Hepatocyte (in vitro differentiated cells): ENCODE measurements around the gene SV2C. TPM values are rescaled to one million over a fixed set of nuclear protein-coding genes. Genes with fewer than 3 reads are reported as not detected.

Source experiments
- DNase-seq: peaks from one replicate; pipeline ENCODE4 v3.0.0-alpha.2; 2016; ENCODE audit warnings: low spot score
- H2AFZ ChIP-seq: fragments of 200-600 bp; sonication (generic); 2 replicates; pipeline ENCODE4 v1.6.0; 2016; ENCODE audit warnings: antibody characterized with exemption, mild to moderate bottlenecking
- H3K27ac ChIP-seq: fragments of 200-600 bp; sonication (generic); 2 replicates; pipeline ENCODE4 v1.5.1; 2016; ENCODE audit warnings: mild to moderate bottlenecking
- H3K27me3 ChIP-seq: fragments of 200-600 bp; sonication (generic); 2 replicates; pipeline ENCODE4 v1.6.1; 2016
- H3K36me3 ChIP-seq: fragments of 200-600 bp; sonication (generic); replicated peaks from 2 replicates; pipeline ENCODE4 v1.5.1; 2016; ENCODE audit warnings: low read depth; ENCODE audit not compliant: insufficient read depth
- H3K4me1 ChIP-seq: fragments of 200-600 bp; sonication (generic); 2 replicates; pipeline ENCODE4 v1.5.1; 2016; ENCODE audit warnings: mild to moderate bottlenecking, moderate library complexity; ENCODE audit not compliant: insufficient read depth
- H3K4me2 ChIP-seq: fragments of 200-600 bp; sonication (generic); 2 replicates; pipeline ENCODE4 v1.6.0; 2016
- H3K4me3 ChIP-seq: fragments of 200-600 bp; sonication (generic); 2 replicates; pipeline ENCODE4 v1.5.1; 2016; ENCODE audit warnings: mild to moderate bottlenecking
- H3K79me2 ChIP-seq: fragments of 200-600 bp; sonication (generic); 2 replicates; pipeline ENCODE4 v1.6.0; 2017; ENCODE audit warnings: mild to moderate bottlenecking
- H3K9me2 ChIP-seq: fragments of 200-600 bp; sonication (generic); replicated peaks from 2 replicates; pipeline ENCODE4 v1.6.0; 2017; ENCODE audit warnings: mild to moderate bottlenecking; ENCODE audit not compliant: insufficient read depth
- H3K9me3 ChIP-seq: fragments of 200-600 bp; sonication (generic); 2 replicates; pipeline ENCODE4 v1.5.1; 2016; ENCODE audit warnings: low read depth, mild to moderate bottlenecking
- H4K20me1 ChIP-seq: fragments of 200-600 bp; sonication (generic); 2 replicates; pipeline ENCODE4 v1.6.0; 2016; ENCODE audit warnings: mild to moderate bottlenecking; ENCODE audit not compliant: insufficient read depth, poor library complexity, severe bottlenecking
- CTCF ChIP-seq: fragments of 200-600 bp; sonication (generic); IDR thresholded peaks from 2 replicates; pipeline ENCODE4 v1.5.1; 2016; ENCODE audit warnings: antibody characterized with exemption, mild to moderate bottlenecking; ENCODE audit not compliant: poor library complexity
- EZH2 ChIP-seq: fragments of 200-600 bp; sonication (generic); IDR thresholded peaks from 2 replicates; pipeline ENCODE4 v1.6.1; 2016; ENCODE audit warnings: antibody characterized with exemption, mild to moderate bottlenecking, borderline replicate concordance
- EZH2phosphoT487 ChIP-seq: fragments of 200-600 bp; sonication (generic); IDR thresholded peaks from one replicate; pipeline ENCODE4 v1.6.1; 2018; ENCODE audit warnings: antibody characterized with exemption, mild to moderate bottlenecking, low read depth, moderate library complexity; ENCODE audit not compliant: unreplicated experiment, severe bottlenecking
- WGBS: methylation state at CpG from one replicate; pipeline ENCODE4 v1.1.6; 2016; ENCODE audit warnings: low lambda C conversion rate; ENCODE audit errors: missing lambda C conversion rate; 5-methylcytosine and 5-hydroxymethylcytosine counted together
- polyA plus RNA-seq: library from polyadenylated mRNA; unstranded; fragments of >200 nt; fragmentation: Nextera tagmentation; extraction: Ambion mirVana; gene quantifications from 2 replicates; pipeline ENCODE4 v1.2.1, GENCODE V29; 2016
- total RNA-seq: library from RNA; depleted of rRNA; stranded (reverse); fragments of >200 nt; gene quantifications from 2 replicates; pipeline ENCODE4 v1.2.3, GENCODE V29; 2014

The SV2C gene
- total and polyA plus RNA-seq, 2 experiments from 2014 or later, result under 0.01 to 0.05 TPM

DNA sequence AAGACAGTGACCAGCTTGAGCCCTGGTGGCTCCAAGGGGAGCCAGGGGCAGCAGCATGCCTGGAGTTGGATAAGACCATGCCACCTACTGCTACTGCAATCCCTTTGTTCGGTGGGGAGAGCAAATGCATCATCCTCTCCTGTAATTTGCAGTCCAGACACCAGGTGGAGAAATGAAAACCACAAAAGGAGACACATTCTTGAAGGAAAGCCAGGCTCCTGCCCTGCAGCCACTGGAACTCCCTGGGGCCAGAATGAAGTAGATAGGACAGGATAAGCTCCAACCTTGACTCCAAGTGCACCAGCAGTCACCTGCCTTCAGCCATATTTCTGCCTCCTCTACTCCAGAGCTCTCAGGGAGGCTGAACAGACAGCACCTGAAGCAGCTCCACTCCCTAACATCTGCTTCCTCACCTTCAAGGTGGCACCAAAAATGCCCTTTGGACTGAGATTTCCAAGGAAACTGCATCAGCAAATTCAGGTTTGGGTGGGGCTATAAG lies 254.8 kb downstream of the SV2C start:
- H3K4me1 ChIP-seq, result peaks cover 9% of the 10 kb centered on the region
- H3K4me2 ChIP-seq, result no peak overlapping the region
- no peaks in the 10 kb centered on the region for H3K79me2 ChIP-seq
- H3K4me3 ChIP-seq, result no peak overlapping the region
- H4K20me1 ChIP-seq, result no peaks in the 10 kb centered on the region
- TF ChIP-seq CTCF, result peak; percentile 48
- no peak for TF ChIP-seq EZH2phosphoT487
- no peaks in the 10 kb centered on the region for H3K9me3 ChIP-seq
- H3K27me3 ChIP-seq, result no peaks in the 10 kb centered on the region
- no peaks in the 10 kb centered on the region for H3K9me2 ChIP-seq
- DNase-seq, result peak; percentile 72
- 0% methylated on average over 1 of the region's 1 CpG for WGBS
- H3K27ac ChIP-seq, result no peak overlapping the region
- no peak overlapping the region for H2AFZ ChIP-seq
- H3K36me3 ChIP-seq, result no peaks in the 10 kb centered on the region

- Histone ChIP-seq H3K36me3 (no peaks in the 10 kb centered on the region), H3K27ac (no peak overlapping the region), H3K79me2 (no peaks in the 10 kb centered on the region), H3K4me2 (no peak overlapping the region), H4K20me1 (no peaks in the 10 kb centered on the region), H3K4me1 (peaks cover 3% of the 10 kb centered on the region), H3K9me3 (no peaks in the 10 kb centered on the region), H3K27me3 (no peaks in the 10 kb centered on the region), H2AFZ (no peak overlapping the region), H3K4me3 (no peak overlapping the region), H3K9me2 (no peaks in the 10 kb centered on the region)
- no peak for TF ChIP-seq EZH2phosphoT487
- no peak for TF ChIP-seq EZH2
- no peak for TF ChIP-seq CTCF
- WGBS, result 87% methylated on average over 3 of the region's 3 CpGs
- DNase-seq, result no peak
Observed at GRCh38 chr5:76339919-76340318, 256.7 kb downstream of the SV2C start.

DNA sequence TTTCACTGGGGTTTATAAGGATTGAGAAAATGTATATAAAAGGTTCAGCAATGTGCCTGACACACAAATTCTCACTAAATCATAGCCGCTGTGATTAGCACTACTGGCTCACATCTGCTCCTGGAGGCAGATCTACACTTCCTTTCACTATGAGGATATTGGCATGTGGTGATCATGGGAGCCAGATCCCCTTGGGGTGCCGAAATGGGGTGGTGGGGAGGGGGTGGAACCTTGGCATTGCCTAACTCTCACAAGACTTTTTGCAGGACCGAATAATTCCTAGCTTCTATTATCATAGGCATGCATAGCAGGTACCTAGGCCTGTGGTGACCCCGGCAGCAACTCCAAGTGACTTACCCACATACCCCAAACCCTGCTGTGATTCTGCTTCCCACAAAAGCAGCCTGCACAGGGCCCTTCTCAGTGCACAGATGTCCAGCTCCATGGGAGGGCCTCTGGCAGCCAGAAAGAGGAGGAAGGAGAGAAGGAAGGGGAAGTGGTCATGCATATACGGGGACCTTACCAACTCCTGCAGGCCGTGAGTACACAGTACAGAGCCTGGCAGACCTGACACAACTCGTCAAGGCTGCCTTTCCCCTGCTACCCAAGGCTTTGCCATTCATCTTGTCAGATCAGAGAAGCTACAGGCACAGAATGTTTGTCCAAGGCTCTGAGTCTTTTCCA lies 258.6 kb downstream of the SV2C start:
- no peaks in the 10 kb centered on the region for H3K27me3 ChIP-seq
- peaks cover 3% of the 10 kb centered on the region for H3K4me1 ChIP-seq
- H3K27ac ChIP-seq, result no peak overlapping the region
- H3K4me3 ChIP-seq, result no peak overlapping the region
- TF ChIP-seq EZH2phosphoT487 (no peak), EZH2 (no peak), CTCF (no peak)
- no peaks in the 10 kb centered on the region for H3K9me3 ChIP-seq
- H2AFZ ChIP-seq, result no peak overlapping the region
- no peaks in the 10 kb centered on the region for H3K79me2 ChIP-seq
- H4K20me1 ChIP-seq, result no peaks in the 10 kb centered on the region
- no peaks in the 10 kb centered on the region for H3K9me2 ChIP-seq
- no peak for DNase-seq
- no peak overlapping the region for H3K4me2 ChIP-seq
- WGBS, result 77% methylated on average over 7 of the region's 7 CpGs
- no peaks in the 10 kb centered on the region for H3K36me3 ChIP-seq
